Hepatocyte (in vitro differentiated cells): Measurements from ENCODE around the gene CUTA.

ENCODE experiments used
- CTCF ChIP-seq: fragments of 200-600 bp; sonication (generic); IDR thresholded peaks from 2 replicates; pipeline ENCODE4 v1.5.1; 2016; ENCODE audit warnings: antibody characterized with exemption, mild to moderate bottlenecking; ENCODE audit not compliant: poor library complexity
- EZH2 ChIP-seq: fragments of 200-600 bp; sonication (generic); IDR thresholded peaks from 2 replicates; pipeline ENCODE4 v1.6.1; 2016; ENCODE audit warnings: antibody characterized with exemption, mild to moderate bottlenecking, borderline replicate concordance

DNA sequence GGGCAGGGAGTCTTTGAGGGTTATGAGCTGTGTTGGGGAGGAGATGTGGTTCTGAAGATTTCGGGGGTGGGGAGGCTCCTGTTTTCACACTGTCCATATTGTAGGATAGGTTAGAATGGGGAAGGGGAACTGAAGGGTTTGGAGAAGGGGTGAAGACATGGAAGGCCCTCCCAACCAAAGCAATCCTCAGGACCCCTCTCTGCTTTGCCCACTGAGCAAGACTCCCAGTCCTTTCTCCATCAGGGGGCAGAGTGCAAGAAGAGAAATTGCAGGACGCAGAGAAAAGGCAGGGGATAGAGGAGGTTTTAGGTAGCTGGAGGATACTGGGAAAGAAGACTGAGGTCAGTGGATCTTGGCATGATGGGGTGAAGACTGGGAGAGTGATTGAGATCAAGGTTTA, 5.9 kb upstream of the CUTA start:
- TF ChIP-seq CTCF (no peak), EZH2 (no peak)
